ENCODE measurements around the gene CT47C1. TPM values are rescaled to one million over a fixed set of nuclear protein-coding genes. Genes with fewer than 3 reads are reported as not detected.

The CT47C1 gene
- total and polyA plus RNA-seq, 2 of the 13 experiments (the other 11 are each of a cell fraction or from before 2014, with no cell fraction given), result not detected

- ChIA-PET POLR2A (no interaction called here), CTCF (ENCODE audit: low intra/inter-chr PET ratio, low total read pairs) (no interaction called here)
- intact Hi-C loops (cut with micrococcal nuclease; ENCODE audit: unreplicated experiment), result no loop called here
- BruUV-seq (replicated peaks), result no TSS peak
- Histone ChIP-seq H3K4me3 (replicated peaks in 1 of 3; ENCODE audit: insufficient read depth in 1 of 3, low read depth in 2 of 3, low read length in 3 of 3) (no peak overlapping the region), H3K9ac (ENCODE audit: insufficient read depth, low read depth, low read length) (no peak overlapping the region), H3K27me3 (ENCODE audit: control insufficient read depth in 1 of 2, insufficient read depth in 2 of 2, low read length in 2 of 2) (no peaks in the 10 kb centered on the region), H4K20me1 (ENCODE audit: insufficient read depth, low read length) (no peaks in the 10 kb centered on the region), H3K9me3 (ENCODE audit: low read length) (no peaks in the 10 kb centered on the region), H3K27ac (ENCODE audit: extremely low read length, insufficient read depth, low read length) (no peak overlapping the region), H3K4me2 (ENCODE audit: low read depth, low read length) (no peak overlapping the region), H3K36me3 (replicated peaks in 1 of 2; ENCODE audit: control insufficient read depth in 1 of 2, insufficient read depth in 2 of 2, low read length in 2 of 2) (no peaks in the 10 kb centered on the region), H3K79me2 (ENCODE audit: insufficient read depth, low read length) (no peaks in the 10 kb centered on the region), H3K4me1 (ENCODE audit: insufficient read depth, low read length) (peaks cover 5% of the 10 kb centered on the region), H2AFZ (ENCODE audit: low read length) (no peak overlapping the region)
- no peak for DNase-seq (ENCODE audit: low spot score)
- no peak for ATAC-seq
- FAIRE-seq, result no peak
- TF ChIP-seq ZNF17 (CRISPR knock-in tag; IDR thresholded peaks at IDR 0.05), result no peak
- TF ChIP-seq MIER3 (CRISPR knock-in tag; IDR thresholded peaks at IDR 0.05; ENCODE audit: borderline replicate concordance), result no peak
- no peak for TF ChIP-seq CEBPG (CRISPR knock-in tag; IDR thresholded peaks at IDR 0.05)
- no peak for TF ChIP-seq GMEB2 (CRISPR knock-in tag; IDR thresholded peaks at IDR 0.05; ENCODE audit: low read depth)
- TF ChIP-seq SMYD3 (CRISPR knock-in tag; IDR thresholded peaks at IDR 0.05), result no peak
- TF ChIP-seq MLLT10 (CRISPR knock-in tag; IDR thresholded peaks at IDR 0.05), result no peak
- TF ChIP-seq EP300 (IDR thresholded peaks at IDR 0.05; ENCODE audit: low read depth in 2 of 2, low read length in 2 of 2), result no peak
- no peak for TF ChIP-seq EP300 (CRISPR knock-in tag; IDR thresholded peaks at IDR 0.05; ENCODE audit: borderline replicate concordance)
- in situ Hi-C loops (cut with HindIII; ENCODE audit: extremely low pct_ligation_motif_present, low pct_unique_long_range_greater_than_20kb), result no loop called here
Observed at GRCh38 chrX:119030990-119031389, 41.8 kb upstream of the CT47C1 start.

Measured in HepG2 (cell line).